Spleen (tissue), 11 donors: Measurements from ENCODE around the gene C5AR1. TPM values are rescaled to one million over a fixed set of nuclear protein-coding genes. Genes with fewer than 3 reads are reported as not detected.

Experiments used
- DNase-seq: peaks from one replicate; pipeline ENCODE4 v3.0.0-alpha.2; 2020
- H3K27ac ChIP-seq, 8 donors: fragments of 200-600 bp; sonication (generic) in 7 of 8; 1 replicate in 4 of 8; 2 replicates in 4 of 8; pipeline versions ENCODE4 v1.5.0 to v1.8.0; 2016 to 2021; ENCODE audit warnings: inconsistent platforms in 4 of 8, mild to moderate bottlenecking in 4 of 8, moderate library complexity in 1 of 8
- H3K27me3 ChIP-seq, 7 donors: fragments of 200-600 bp; sonication (generic) in 6 of 7; replicated peaks in 1 of 7; 1 replicate in 4 of 7; 2 replicates in 3 of 7; pipeline versions ENCODE4 v1.5.0 to v1.8.0; 2016 to 2021; ENCODE audit warnings: inconsistent platforms in 3 of 7, mild to moderate bottlenecking in 1 of 7
- H3K36me3 ChIP-seq, 6 donors: fragments of 200-600 bp; sonication (generic) in 5 of 6; 1 replicate in 4 of 6; 2 replicates in 2 of 6; pipeline versions ENCODE4 v1.5.0 to v1.8.0; 2016 to 2021; ENCODE audit warnings: inconsistent platforms in 2 of 6
- H3K4me1 ChIP-seq, 6 donors: fragments of 200-600 bp; sonication (generic) in 5 of 6; 1 replicate in 3 of 6; 2 replicates in 3 of 6; pipeline versions ENCODE4 v1.5.0 to v1.8.0; 2016 to 2021; ENCODE audit warnings: inconsistent platforms in 3 of 6
- H3K4me3 ChIP-seq, 8 donors: fragments of 200-600 bp; sonication (generic) in 7 of 8; 1 replicate in 4 of 8; 2 replicates in 4 of 8; pipeline versions ENCODE4 v1.5.0 to v1.8.0; 2016 to 2021; ENCODE audit warnings: inconsistent platforms in 4 of 8, mild to moderate bottlenecking in 4 of 8, moderate library complexity in 2 of 8
- H3K9me3 ChIP-seq, 8 donors: fragments of 200-600 bp; sonication (generic) in 7 of 8; 1 replicate in 4 of 8; 2 replicates in 4 of 8; pipeline versions ENCODE4 v1.5.0 to v1.8.0; 2016 to 2021; ENCODE audit warnings: inconsistent platforms in 4 of 8
- CTCF ChIP-seq, 11 experiments: fragments of 200-600 bp in 7 of 11; fragments of 450-650 bp in 4 of 11; sonication (generic) in 4 of 11; IDR thresholded peaks in 8 of 11; conservative IDR thresholded peaks in 3 of 11; 1 replicate in 7 of 11; 2 replicates in 4 of 11; pipeline versions ENCODE4 v1.4.0 to v1.8.0; 2016 to 2021; ENCODE audit warnings: antibody characterized with exemption in 11 of 11, inconsistent platforms in 4 of 11, mild to moderate bottlenecking in 1 of 11
- POLR2A ChIP-seq, 3 donors: fragments of 450-650 bp; IDR thresholded peaks; one replicate each; pipeline ENCODE4 v1.5.1; 2017; ENCODE audit warnings: antibody characterized with exemption in 3 of 3, mild to moderate bottlenecking in 1 of 3
- POLR2AphosphoS5 ChIP-seq, 3 donors: sonication (generic); formaldehyde crosslinking; IDR thresholded peaks; one replicate each; pipeline ENCODE4 v1.5.1; 2017; ENCODE audit warnings: antibody characterized with exemption in 3 of 3
- WGBS, 5 donors: extraction: QIAGEN DNeasy Blood & Tissue Kit in 3 of 5; methylation state at CpG; one replicate each; pipeline versions ENCODE4 v1.1.5 to v1.1.7; 2013 to 2018; 5-methylcytosine and 5-hydroxymethylcytosine counted together
- intact Hi-C: fragments of 100-400 bp; cut with DNase I; formaldehyde crosslinking; loops from one replicate; pipeline ENCODE4 v1.15.0; 2023; ENCODE audit warnings: low total_unique reads
- polyA plus RNA-seq, 3 donors: library from polyadenylated mRNA; stranded (reverse); fragments of 200-250 nt; gene quantifications; one replicate each; pipeline ENCODE4 v1.2.1, GENCODE V29; 2013
- total RNA-seq, 7 donors: library from RNA; depleted of rRNA in 3 of 7; stranded (reverse); fragments of >200 nt in 3 of 7; fragmentation: NEBNext Ultra II Directional in 4 of 7; extraction: Animal tissue kit (Norgen Biotek cat#: 25700) in 4 of 7; gene quantifications; one replicate each; pipeline versions ENCODE4 v1.1.0 to v1.2.1, GENCODE V29; 2016 to 2021
- donor health status: healthy with polysubstance abuse.
- donor health status: DM: no; HTN: no; CAD: no; lungs with moderate emphysema.
- donor health status: DM: no; HTN: no; CAD: no.
- donor health status: Bipolar disorder and iron deficiency.
- donor health status: healthy.
- donor health status: DM: no; HTN: no; CAD: no.
- donor health status: DM: yes; HTN: yes; CAD: no.

The C5AR1 gene
- total and polyA plus RNA-seq, 10 donors: 4.0 to 124 (median 48.3) TPM

GRCh38 chr19:47266401-47266941, 43.2 kb upstream of the C5AR1 start:
- no peaks in the 10 kb centered on the region for H3K27me3 ChIP-seq
- peak; percentile 76 for DNase-seq
- peaks cover 0 to 100% (median 80%) of the 10 kb centered on the region in 6 donors for H3K36me3 ChIP-seq
- H3K27ac ChIP-seq: peak overlapping the region in 1 of 8 donors; percentile 30
- peaks cover 0 to 44% (median 8%) of the 10 kb centered on the region in 6 donors for H3K4me1 ChIP-seq
- H3K4me3 ChIP-seq: no peak overlapping the region
- H3K9me3 ChIP-seq: no peaks in the 10 kb centered on the region
- TF ChIP-seq CTCF (IDR thresholded peaks at IDR 0.05 in 8 of 11, conservative IDR thresholded peaks at IDR 0.05 in 3 of 11) (no peak), POLR2AphosphoS5 (IDR thresholded peaks at IDR 0.05) (peak in 2 of 3 donors; percentile 4 to 56), POLR2A (IDR thresholded peaks at IDR 0.05) (no peak)
- 83 to 91% (median 88%) methylated on average over 17 to 21 of the region's 21 CpGs for WGBS, 5 donors
- intact Hi-C loops: no loop called here

- peaks cover 0 to 99% (median 74%) of the 10 kb centered on the region in 6 donors for H3K36me3 ChIP-seq
- DNase-seq: no peak
These were observed 42.3 kb upstream of the C5AR1 start for GRCh38 chr19:47267350-47267759.

GRCh38 chr19:47268028-47268427, 41.6 kb upstream of the C5AR1 start:
- Histone ChIP-seq H3K4me3 (no peak overlapping the region), H3K9me3 (no peaks in the 10 kb centered on the region), H3K4me1 (peaks cover 0 to 45% (median 14%) of the 10 kb centered on the region in 6 donors), H3K27me3 (no peaks in the 10 kb centered on the region), H3K27ac (no peak overlapping the region), H3K36me3 (peaks cover 0 to 92% (median 70%) of the 10 kb centered on the region in 6 donors)
- TF ChIP-seq POLR2AphosphoS5 (IDR thresholded peaks at IDR 0.05): no peak
- TF ChIP-seq CTCF (IDR thresholded peaks at IDR 0.05 in 8 of 11, conservative IDR thresholded peaks at IDR 0.05 in 3 of 11): no peak
- TF ChIP-seq POLR2A (IDR thresholded peaks at IDR 0.05): no peak
- intact Hi-C loops: no loop called here
- 76 to 91% (median 87%) methylated on average over 6 of the region's 6 CpGs for whole genome bisulfite sequencing, 5 donors
- no peak for DNase-seq

More at GRCh38 chr19:47267350-47267759, 42.3 kb upstream of the C5AR1 start:
- H3K27me3 ChIP-seq: no peaks in the 10 kb centered on the region
- intact Hi-C loops: no loop called here
- H3K27ac ChIP-seq: no peak overlapping the region
- H3K4me3 ChIP-seq: no peak overlapping the region
- 89 to 95% (median 94%) methylated on average over 10 to 14 of the region's 14 CpGs for WGBS, 5 donors
- TF ChIP-seq POLR2AphosphoS5 (IDR thresholded peaks at IDR 0.05) (no peak), POLR2A (IDR thresholded peaks at IDR 0.05) (no peak), CTCF (IDR thresholded peaks at IDR 0.05 in 8 of 11, conservative IDR thresholded peaks at IDR 0.05 in 3 of 11) (no peak)
- no peaks in the 10 kb centered on the region for H3K9me3 ChIP-seq
- peaks cover 0 to 45% (median 10%) of the 10 kb centered on the region in 6 donors for H3K4me1 ChIP-seq

GRCh38 chr19:47269596-47269995, 40.1 kb upstream of the C5AR1 start:
- Histone ChIP-seq H3K9me3 (no peaks in the 10 kb centered on the region), H3K36me3 (peaks cover 0 to 76% (median 58%) of the 10 kb centered on the region in 6 donors), H3K4me3 (no peak overlapping the region), H3K4me1 (peaks cover 0 to 51% (median 20%) of the 10 kb centered on the region in 6 donors), H3K27me3 (no peaks in the 10 kb centered on the region), H3K27ac (no peak overlapping the region)
- intact Hi-C loops: no loop called here
- DNase-seq: no peak
- no peak for TF ChIP-seq POLR2AphosphoS5 (IDR thresholded peaks at IDR 0.05)
- TF ChIP-seq CTCF (IDR thresholded peaks at IDR 0.05 in 8 of 11, conservative IDR thresholded peaks at IDR 0.05 in 3 of 11): no peak
- TF ChIP-seq POLR2A (IDR thresholded peaks at IDR 0.05): no peak
- WGBS, 5 donors: 92 to 99% (median 96%) methylated on average over 7 of the region's 7 CpGs
